Activated CD4-positive, alpha-beta T cell treated with anti-CD3 and anti-CD28 coated beads for 36 hours (primary cell): ENCODE data around the gene AK5. TPM values are rescaled to one million over a fixed set of nuclear protein-coding genes. Genes with fewer than 3 reads are reported as not detected.

Experiments
- ATAC-seq: fragments of 200-7000 bp; cut with Tn5 transposase; one replicate; pipeline ENCODE4 v1.10.0; 2021; ENCODE audit warnings: mild to moderate bottlenecking, moderate library complexity
- CTCF ChIA-PET: fragments of 350-600 bp; sonication (Branson Sonifier 250); formaldehyde crosslinking; loops from one replicate; lab custom pipeline; 2021; ENCODE audit warnings: antibody characterized with exemption; lab: Charles Lee
- POLR2A ChIA-PET: fragments of 350-600 bp; sonication (Branson Sonifier 250); formaldehyde crosslinking; loops from one replicate; lab custom pipeline; 2021; ENCODE audit warnings: antibody characterized with exemption, inconsistent platforms; lab: Charles Lee
- DNase-seq: peaks from one replicate; pipeline ENCODE4 v3.0.0-alpha.2; 2020
- H3K27ac Mint-ChIP-seq: one replicate; pipeline ENCODE4 v1.8.0; 2021; ENCODE audit warnings: mixed read lengths
- H3K27me3 Mint-ChIP-seq: one replicate; pipeline ENCODE4 v1.8.0; 2021; ENCODE audit warnings: mixed read lengths
- H3K36me3 Mint-ChIP-seq: one replicate; pipeline ENCODE4 v1.8.0; 2021; ENCODE audit warnings: low read depth, mixed read lengths
- H3K4me1 Mint-ChIP-seq: one replicate; pipeline ENCODE4 v1.8.0; 2021; ENCODE audit warnings: mixed read lengths
- H3K4me3 Mint-ChIP-seq: one replicate; pipeline ENCODE4 v1.8.0; 2021; ENCODE audit warnings: mild to moderate bottlenecking, moderate library complexity, mixed read lengths
- H3K9me3 Mint-ChIP-seq: one replicate; pipeline ENCODE4 v1.8.0; 2021; ENCODE audit warnings: low read depth, mixed read lengths
- intact Hi-C, 2 experiments: fragments of 100-400 bp; cut with DNase I in 1 of 2; cut with micrococcal nuclease in 1 of 2; formaldehyde crosslinking; loops; one replicate each; pipeline versions ENCODE4 v1.14.2 to v1.15.1; 2022 to 2024; cut with DNase I, micrococcal nuclease
- total RNA-seq, 2 experiments: library from RNA; stranded (reverse); gene quantifications; one replicate each; pipeline ENCODE4 v1.2.3, GENCODE V29; 2021

The AK5 gene
- total RNA-seq, 2 experiments from 2014 or later = 9.9 TPM

DNA sequence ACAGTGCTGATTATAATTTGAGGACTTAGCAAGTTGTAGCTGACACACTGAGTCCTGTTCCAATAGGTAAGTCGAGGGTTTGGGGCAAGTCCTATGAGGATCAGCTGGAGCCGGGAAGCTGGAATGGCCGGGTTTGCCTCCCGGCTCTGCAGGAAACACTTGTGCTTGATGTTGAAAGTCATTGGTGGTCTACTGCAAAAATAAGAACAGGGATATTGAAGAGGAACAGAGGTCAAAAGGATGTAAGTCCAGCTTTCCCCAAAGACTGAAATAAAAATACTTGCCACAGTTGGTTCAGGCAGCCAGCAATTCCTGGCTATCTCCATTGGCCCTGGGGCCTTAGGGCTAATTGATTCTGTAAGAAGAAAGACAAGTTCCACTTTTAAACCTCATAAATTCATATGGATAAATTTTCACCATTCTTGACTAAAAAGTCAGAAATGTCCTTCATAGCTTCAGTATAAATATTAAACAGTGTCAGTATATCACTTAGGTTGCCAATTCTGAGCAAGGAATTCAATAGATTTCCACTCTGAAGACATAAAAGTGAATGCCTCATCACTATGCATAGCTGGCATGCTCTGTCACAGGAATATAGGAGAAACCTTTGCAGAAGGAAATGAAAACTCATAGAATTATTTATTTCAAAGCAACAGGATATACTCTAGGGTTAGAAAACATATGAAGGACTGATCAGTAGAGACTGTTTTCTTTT, 165.2 kb downstream of the AK5 start:
- H3K9me3 Mint-ChIP-seq = no peaks in the 10 kb centered on the region
- CTCF ChIA-PET = interaction anchor here (1.0 kb wide), 1 partner anchor 10 kb away, joined by 3 read pairs; no protein-coding TSS in a partner anchor
- no peak for ATAC-seq
- POLR2A ChIA-PET = no interaction called here
- intact Hi-C loops = no loop called here
- H3K4me3 Mint-ChIP-seq = no peak overlapping the region
- peaks cover 2% of the 10 kb centered on the region for H3K4me1 Mint-ChIP-seq
- H3K27me3 Mint-ChIP-seq = no peaks in the 10 kb centered on the region
- DNase-seq = no peak
- peaks cover 3% of the 10 kb centered on the region for H3K36me3 Mint-ChIP-seq
- no peak overlapping the region for H3K27ac Mint-ChIP-seq

GRCh38 chr1:77447669-77448068, 165.8 kb downstream of the AK5 start:
- H3K27ac Mint-ChIP-seq = no peak overlapping the region
- CTCF ChIA-PET = no interaction called here

DNA sequence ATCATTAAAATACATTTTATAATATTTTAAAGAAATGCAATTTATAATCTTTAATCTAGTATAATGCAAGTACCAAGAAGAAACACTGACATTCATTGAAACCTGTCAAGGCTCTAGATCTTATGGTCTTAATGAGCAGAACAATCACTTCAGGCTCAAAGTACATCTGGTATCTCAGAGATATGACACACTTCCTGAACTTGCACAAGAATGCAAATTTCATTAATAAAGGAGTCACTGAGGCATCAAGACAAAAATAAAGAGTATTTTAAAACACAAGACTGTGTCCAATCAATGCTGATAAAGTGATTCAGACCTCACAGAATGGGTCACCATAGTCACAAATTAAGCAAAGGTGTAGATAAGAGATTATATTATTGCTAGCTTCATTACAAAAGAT, 178.1 kb downstream of the AK5 start:
- ChIA-PET POLR2A (no interaction called here), CTCF (interaction anchor here (1.0 kb wide), 1 partner anchor 9 kb away, joined by 3 read pairs; no protein-coding TSS in a partner anchor)
- Mint-ChIP-seq H3K27ac (no peak overlapping the region), H3K27me3 (no peaks in the 10 kb centered on the region), H3K4me1 (peaks cover 2% of the 10 kb centered on the region), H3K36me3 (no peaks in the 10 kb centered on the region), H3K9me3 (no peaks in the 10 kb centered on the region), H3K4me3 (no peak overlapping the region)
- DNase-seq = no peak
- ATAC-seq = no peak
- intact Hi-C loops = no loop called here

More at GRCh38 chr1:77447669-77448068, 165.8 kb downstream of the AK5 start:
- Mint-ChIP-seq H3K9me3 (no peaks in the 10 kb centered on the region), H3K4me3 (no peak overlapping the region), H3K36me3 (peaks cover 3% of the 10 kb centered on the region), H3K4me1 (peaks cover 2% of the 10 kb centered on the region), H3K27me3 (no peaks in the 10 kb centered on the region)
- intact Hi-C loops = no loop called here
- no peak for DNase-seq
- POLR2A ChIA-PET = no interaction called here
- ATAC-seq = no peak

DNA sequence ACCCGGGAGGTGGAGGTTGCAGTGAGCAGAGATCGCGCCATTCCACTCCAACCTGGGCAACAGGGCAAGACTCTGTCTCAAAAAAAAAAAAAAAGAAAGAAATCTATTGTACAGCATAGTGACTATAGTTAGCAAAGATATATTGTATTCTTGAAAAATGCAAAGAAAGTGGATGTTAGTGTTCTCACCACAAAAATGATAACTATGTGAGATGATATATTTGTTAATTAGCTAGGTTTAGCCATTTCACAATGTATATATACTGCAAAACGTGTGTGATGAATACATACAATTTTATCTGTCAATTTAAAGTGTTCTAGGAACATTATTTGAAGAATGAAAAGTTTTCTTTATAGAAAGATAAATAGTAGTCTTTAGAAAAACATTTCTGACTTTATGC, 179.9 kb downstream of the AK5 start:
- POLR2A ChIA-PET = no interaction called here
- no peaks in the 10 kb centered on the region for H3K9me3 Mint-ChIP-seq

GRCh38 chr1:77463216-77463615, 181.4 kb downstream of the AK5 start:
- Mint-ChIP-seq H3K27ac (no peak overlapping the region), H3K36me3 (no peaks in the 10 kb centered on the region), H3K9me3 (no peaks in the 10 kb centered on the region), H3K4me3 (no peak overlapping the region), H3K4me1 (peaks cover 2% of the 10 kb centered on the region), H3K27me3 (no peaks in the 10 kb centered on the region)
- DNase-seq (no peak), ATAC-seq (no peak)
- intact Hi-C loops = no loop called here
- ChIA-PET POLR2A (no interaction called here), CTCF (no interaction called here)

More for the DNA sequence above, 179.9 kb downstream of the AK5 start:
- ATAC-seq = no peak
- Mint-ChIP-seq H3K36me3 (no peaks in the 10 kb centered on the region), H3K4me1 (peaks cover 2% of the 10 kb centered on the region), H3K4me3 (no peak overlapping the region), H3K27ac (no peak overlapping the region), H3K27me3 (no peaks in the 10 kb centered on the region)
- DNase-seq = no peak
- intact Hi-C loops = no loop called here
- CTCF ChIA-PET = no interaction called here

GRCh38 chr1:77465139-77465538, 183.3 kb downstream of the AK5 start:
- no peak for ATAC-seq
- CTCF ChIA-PET = no interaction called here
- H3K4me1 Mint-ChIP-seq = peaks cover 2% of the 10 kb centered on the region
- H3K9me3 Mint-ChIP-seq = no peaks in the 10 kb centered on the region
- H3K36me3 Mint-ChIP-seq = no peaks in the 10 kb centered on the region
- intact Hi-C loops = no loop called here
- DNase-seq = no peak
- no peak overlapping the region for H3K27ac Mint-ChIP-seq
- POLR2A ChIA-PET = no interaction called here
- no peak overlapping the region for H3K4me3 Mint-ChIP-seq
- no peaks in the 10 kb centered on the region for H3K27me3 Mint-ChIP-seq

DNA sequence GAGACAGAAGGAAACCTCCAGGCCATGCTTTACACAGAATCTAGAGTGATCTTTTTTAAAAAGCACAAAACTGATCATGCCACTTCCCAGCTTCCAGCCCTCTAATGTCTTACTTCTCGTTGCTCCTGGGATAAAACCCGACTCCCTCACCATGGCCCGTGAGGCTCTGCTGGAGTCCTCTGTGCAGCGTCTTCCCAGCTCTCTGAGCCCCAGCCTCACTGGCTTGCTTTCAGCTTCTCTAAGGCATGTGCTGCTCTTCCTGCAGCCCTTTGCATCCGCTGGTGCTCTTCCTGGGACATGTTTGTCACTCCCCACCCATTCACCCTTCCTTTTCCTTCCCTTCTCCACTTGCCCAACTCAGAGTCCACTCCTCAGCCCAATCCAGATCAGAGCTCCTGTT, 184.1 kb downstream of the AK5 start:
- no peak for DNase-seq
- H3K27ac Mint-ChIP-seq = no peak overlapping the region
- POLR2A ChIA-PET = no interaction called here
- H3K27me3 Mint-ChIP-seq = no peaks in the 10 kb centered on the region
- H3K9me3 Mint-ChIP-seq = no peaks in the 10 kb centered on the region
- H3K4me3 Mint-ChIP-seq = no peak overlapping the region
- CTCF ChIA-PET = interaction anchor here (1.0 kb wide), 1 partner anchor 19 kb away, joined by 3 read pairs; no protein-coding TSS in a partner anchor
- intact Hi-C loops = no loop called here
- H3K36me3 Mint-ChIP-seq = no peaks in the 10 kb centered on the region
- peaks cover 2% of the 10 kb centered on the region for H3K4me1 Mint-ChIP-seq
- no peak for ATAC-seq

- Mint-ChIP-seq H3K4me1 (peaks cover 2% of the 10 kb centered on the region), H3K27ac (no peak overlapping the region), H3K4me3 (no peak overlapping the region), H3K9me3 (no peaks in the 10 kb centered on the region), H3K36me3 (no peaks in the 10 kb centered on the region), H3K27me3 (no peaks in the 10 kb centered on the region)
- intact Hi-C loops = no loop called here
- ATAC-seq = no peak
- DNase-seq = no peak
- POLR2A ChIA-PET = no interaction called here
- CTCF ChIA-PET = no interaction called here
Measured at GRCh38 chr1:77467021-77467595, 185.3 kb downstream of the AK5 start.

GRCh38 chr1:77467741-77468140, 185.9 kb downstream of the AK5 start:
- Mint-ChIP-seq H3K4me1 (peaks cover 2% of the 10 kb centered on the region), H3K27me3 (no peaks in the 10 kb centered on the region), H3K36me3 (peaks cover under 1% of the 10 kb centered on the region), H3K27ac (no peak overlapping the region), H3K4me3 (no peak overlapping the region), H3K9me3 (no peaks in the 10 kb centered on the region)
- POLR2A ChIA-PET = no interaction called here
- CTCF ChIA-PET = no interaction called here
- ATAC-seq (no peak), DNase-seq (no peak)
- intact Hi-C loops = no loop called here

DNA sequence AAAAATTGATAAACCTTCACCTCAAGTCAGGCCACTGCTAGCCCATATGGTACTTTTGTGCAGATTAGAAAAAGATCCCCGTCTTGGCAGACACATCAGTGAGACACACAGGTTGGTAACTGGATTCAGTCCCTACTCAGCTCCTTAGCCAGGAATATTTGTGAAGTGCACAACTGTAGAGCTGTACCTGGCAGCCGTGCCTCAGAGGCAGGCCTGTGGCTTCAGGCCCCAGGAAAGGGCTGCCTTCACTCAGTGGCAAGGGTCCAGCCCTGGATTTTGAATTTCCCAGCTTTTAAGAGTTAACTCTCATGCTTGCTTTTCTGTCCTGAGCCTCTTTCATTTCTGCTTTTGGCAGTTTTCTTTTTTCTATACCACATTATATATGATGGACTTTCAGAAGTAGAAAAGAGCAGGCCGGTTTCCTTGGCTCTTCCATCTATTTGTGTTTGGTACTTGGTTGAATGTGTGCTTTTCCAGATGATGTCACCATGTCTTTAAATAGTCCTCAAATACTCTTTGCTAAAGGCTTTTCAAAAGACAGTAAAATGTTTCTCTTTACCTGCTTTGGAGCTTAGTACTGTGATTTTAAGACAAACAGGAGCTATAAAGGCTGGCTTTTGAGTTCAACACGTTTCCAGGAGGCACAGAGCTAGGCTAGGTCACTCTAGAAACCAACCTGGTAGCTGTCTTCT, 186.6 kb downstream of the AK5 start:
- Mint-ChIP-seq H3K27ac (no peak overlapping the region), H3K4me1 (peaks cover 2% of the 10 kb centered on the region), H3K9me3 (no peaks in the 10 kb centered on the region), H3K27me3 (no peaks in the 10 kb centered on the region), H3K4me3 (no peak overlapping the region), H3K36me3 (peaks cover 3% of the 10 kb centered on the region)
- intact Hi-C loops = no loop called here
- ChIA-PET POLR2A (no interaction called here), CTCF (no interaction called here)
- ATAC-seq (no peak), DNase-seq (no peak)

GRCh38 chr1:77468949-77469710, 187.3 kb downstream of the AK5 start:
- intact Hi-C loops = no loop called here
- ChIA-PET CTCF (no interaction called here), POLR2A (no interaction called here)
- DNase-seq (no peak), ATAC-seq (no peak)
- Mint-ChIP-seq H3K4me3 (no peak overlapping the region), H3K27me3 (no peaks in the 10 kb centered on the region), H3K4me1 (peaks cover 2% of the 10 kb centered on the region), H3K36me3 (peaks cover 3% of the 10 kb centered on the region), H3K9me3 (no peaks in the 10 kb centered on the region), H3K27ac (no peak overlapping the region)
